Ramos (cell line): ENCODE results near the gene FAM107A.

Experiments used
- in situ Hi-C: fragments of 300-500 bp; cut with MboI; formaldehyde crosslinking; loops from one replicate; pipeline ENCODE4 v1.14.3; 2022; ENCODE audit warnings: low sequenced_read_pairs; ENCODE audit not compliant: unreplicated experiment

FAM107A gene

GRCh38 chr3:58569287-58570001 lies 7.7 kb downstream of the FAM107A start:
- in situ Hi-C loops = no loop called here

GRCh38 chr3:58568572-58569286 lies 8.5 kb downstream of the FAM107A start:
- in situ Hi-C loops = no loop called here

DNA sequence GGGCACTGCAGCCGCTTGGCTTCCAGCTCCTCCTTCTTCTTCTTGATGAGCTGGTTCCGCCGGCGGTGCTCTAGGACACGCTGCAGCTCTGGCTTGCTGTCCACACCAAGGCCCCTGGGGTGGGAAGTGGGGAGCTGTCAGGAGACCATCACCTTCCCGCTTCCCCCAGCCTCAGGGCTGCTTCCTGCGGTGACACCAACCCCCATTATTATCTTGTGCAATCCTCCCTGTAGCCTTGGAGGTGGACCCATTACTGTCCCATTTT lies 10.0 kb downstream of the FAM107A start:
- in situ Hi-C loops = no loop called here

DNA sequence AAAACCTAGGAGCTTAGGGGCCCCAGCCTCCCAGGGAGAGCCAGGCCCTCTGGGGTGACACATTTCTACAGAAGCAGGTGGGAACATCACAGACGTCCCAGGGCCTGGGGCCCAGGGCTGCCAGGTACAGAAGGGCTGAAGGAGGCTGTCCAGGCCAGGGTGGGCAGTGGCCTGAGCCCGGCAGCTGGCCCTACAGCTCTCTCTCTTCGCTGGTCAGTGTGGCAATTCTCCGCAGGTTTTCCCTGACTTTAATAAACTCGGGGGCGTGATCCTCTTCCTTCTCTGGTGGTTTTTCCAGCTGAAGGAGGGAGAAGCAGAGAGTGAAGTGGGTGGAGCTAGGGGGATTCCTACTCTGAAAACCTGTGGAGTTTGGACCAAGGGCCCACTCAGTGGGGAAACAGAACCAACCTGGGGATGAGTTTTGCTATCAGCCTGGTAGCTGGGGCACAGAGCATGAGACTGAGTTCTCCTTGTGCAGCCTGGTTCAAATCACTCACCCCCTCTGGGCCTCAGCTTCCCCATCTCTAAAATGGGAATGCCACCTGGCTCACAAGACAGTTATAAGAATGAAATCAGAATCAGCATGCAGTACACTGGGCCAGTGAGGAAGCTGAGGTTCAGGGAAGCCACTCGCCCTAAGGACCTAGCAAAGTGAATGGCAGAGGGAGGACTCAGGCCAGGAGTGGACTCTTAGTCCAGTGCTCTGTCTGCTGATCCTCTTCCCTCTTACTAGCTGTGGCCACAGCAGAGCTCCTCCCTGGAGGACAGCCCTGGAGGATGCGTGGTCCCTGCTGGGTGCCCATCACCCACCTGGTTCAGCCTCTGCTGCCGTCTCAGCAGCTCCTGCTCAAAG lies 10.6 kb downstream of the FAM107A start:
- in situ Hi-C loops = no loop called here

GRCh38 chr3:58565621-58566397 lies 11.4 kb downstream of the FAM107A start:
- in situ Hi-C loops = no loop called here

- in situ Hi-C loops = no loop called here
These were observed 12.6 kb downstream of the FAM107A start for GRCh38 chr3:58564456-58565160.

- in situ Hi-C loops = no loop called here
These were observed 13.1 kb downstream of the FAM107A start for GRCh38 chr3:58564054-58564453.

GRCh38 chr3:58563386-58564035 lies 13.7 kb downstream of the FAM107A start:
- in situ Hi-C loops = no loop called here

- in situ Hi-C loops = no loop called here
These were observed 14.7 kb downstream of the FAM107A start for GRCh38 chr3:58562498-58562897.

GRCh38 chr3:58560771-58561311 lies 16.4 kb downstream of the FAM107A start:
- in situ Hi-C loops = no loop called here

- in situ Hi-C loops = no loop called here
These were observed 17.6 kb downstream of the FAM107A start for GRCh38 chr3:58559586-58559985.

DNA sequence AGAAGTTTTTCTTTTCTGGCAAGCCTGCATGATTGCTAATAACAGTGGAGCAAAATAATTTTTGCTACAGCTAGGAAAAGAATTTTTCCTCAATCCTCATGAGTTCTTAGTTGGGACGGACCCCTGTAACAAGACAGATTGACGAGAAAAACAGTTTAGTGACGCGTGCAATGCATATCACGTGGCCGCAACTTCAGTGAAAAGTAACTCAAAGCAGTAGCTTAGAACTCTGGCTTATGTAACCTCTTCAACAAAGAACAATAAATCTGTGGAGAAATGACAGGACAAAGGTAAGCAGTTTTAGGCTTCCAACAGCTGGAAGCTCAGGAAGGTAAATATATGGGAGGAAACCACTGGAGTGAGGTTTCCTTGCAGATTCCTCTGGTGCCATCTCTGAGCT lies 19.7 kb downstream of the FAM107A start:
- in situ Hi-C loops = no loop called here

GRCh38 chr3:58556761-58557221 lies 20.4 kb downstream of the FAM107A start:
- in situ Hi-C loops = no loop called here

- in situ Hi-C loops = no loop called here
These were observed 21.2 kb downstream of the FAM107A start for GRCh38 chr3:58556001-58556400.

GRCh38 chr3:58555203-58555602 lies 22.0 kb downstream of the FAM107A start:
- in situ Hi-C loops = no loop called here

- in situ Hi-C loops = no loop called here
These were observed 24.2 kb downstream of the FAM107A start for GRCh38 chr3:58553003-58553402.

DNA sequence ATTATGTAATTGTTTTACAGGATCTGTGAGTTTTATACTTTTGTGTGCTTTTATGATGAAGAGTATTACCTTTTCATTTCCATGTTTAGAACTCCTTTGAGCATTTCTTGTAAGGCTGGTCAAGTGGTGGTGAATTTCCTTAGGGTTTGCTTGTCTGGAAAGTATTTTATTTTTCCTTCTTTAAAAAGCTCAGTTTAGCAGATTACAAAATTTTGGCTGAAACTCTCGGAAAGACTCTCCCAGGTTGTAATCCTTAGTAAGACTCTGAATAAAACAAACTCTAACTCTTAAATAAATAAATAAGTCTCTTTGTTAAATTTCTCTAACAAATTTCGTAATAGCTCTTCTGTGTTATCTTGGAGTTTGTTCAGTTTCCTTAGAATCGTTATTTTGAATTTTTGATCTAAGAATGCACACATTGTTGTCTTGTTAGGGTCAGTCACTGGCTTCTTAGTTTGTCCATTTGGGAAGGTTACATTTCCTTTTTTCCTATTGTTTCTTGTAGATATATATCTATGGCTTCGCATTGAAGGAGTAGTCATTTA lies 25.5 kb downstream of the FAM107A start:
- in situ Hi-C loops = no loop called here

DNA sequence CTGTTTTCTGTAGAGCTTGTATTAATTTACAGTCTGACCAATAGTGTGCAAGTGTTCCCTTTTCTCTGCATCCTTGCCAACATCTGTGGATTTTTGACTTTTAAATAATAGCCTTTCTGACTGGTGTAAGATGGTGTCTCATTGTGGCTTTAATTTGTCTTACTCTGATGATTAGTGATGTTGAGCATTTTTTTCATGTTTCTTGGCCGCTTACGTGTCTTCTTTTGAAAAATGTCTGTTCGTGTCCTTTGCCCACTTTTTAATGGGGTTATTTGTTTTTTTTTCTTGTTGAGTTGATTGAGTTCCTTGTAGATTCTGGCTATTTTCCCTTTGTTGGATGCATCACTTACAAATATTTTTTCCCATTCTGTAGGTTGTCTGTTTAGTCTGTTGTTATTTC lies 32.6 kb downstream of the FAM107A start:
- in situ Hi-C loops = no loop called here
